NCI-H2171 treated with DMSO at 0.1 percent for 48 hours (cell line): ENCODE measurements around the gene LARGE2.

Experiments used
- DNase-seq: peaks from one replicate; lab custom pipeline; 2025; lab: John Stamatoyannopoulos, UW

The LARGE2 gene

GRCh38 chr11:45922425-45923082 lies at the start of gene LARGE2:
Gene LARGE2, plus strand, starts transcription at chr11:45922656. Its CDS starts 227 bp downstream, at chr11:45922883.
- DNase-seq: peak; percentile 64

- no peak for DNase-seq
These were observed 46.1 kb upstream of the LARGE2 start for GRCh38 chr11:45876401-45876800.

DNA sequence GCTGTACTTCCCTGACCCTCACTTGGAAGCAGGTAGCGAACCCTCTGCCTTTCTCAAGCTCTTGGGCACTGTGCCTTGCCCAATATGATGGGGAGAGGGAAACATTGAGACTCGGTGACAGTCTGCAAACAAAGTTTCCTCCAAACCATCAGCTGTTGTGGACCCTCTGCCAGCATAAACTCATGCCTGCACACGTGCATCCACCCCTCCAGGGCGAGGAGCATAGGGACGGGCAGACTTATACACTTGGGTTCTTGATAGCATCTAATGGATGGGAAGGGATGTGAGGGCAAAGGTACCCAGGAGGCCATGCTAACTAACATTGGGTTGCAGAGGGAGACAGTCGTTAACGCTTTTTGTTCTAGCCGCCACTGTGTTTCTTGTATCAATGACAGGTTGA lies 45.2 kb upstream of the LARGE2 start:
- DNase-seq: no peak

DNA sequence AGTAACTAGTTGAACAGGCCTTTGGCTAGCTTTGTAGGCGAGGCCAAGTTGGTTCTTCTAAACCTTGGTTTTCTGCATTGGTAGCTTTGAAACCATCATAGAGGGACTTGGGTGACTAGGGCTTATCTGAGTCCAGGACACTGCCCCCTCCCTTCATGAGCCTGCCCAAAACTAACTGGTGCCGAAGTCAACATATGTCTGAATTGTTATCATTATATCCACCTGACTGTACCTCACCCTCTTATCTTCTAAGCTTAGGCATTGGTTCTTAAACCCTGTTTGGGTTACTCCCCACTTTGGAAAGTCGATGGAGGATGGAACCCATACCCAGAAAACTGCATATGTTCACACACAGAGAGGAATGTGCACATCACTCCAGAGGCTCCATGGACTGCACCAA lies 44.6 kb upstream of the LARGE2 start:
- DNase-seq: no peak

GRCh38 chr11:45879803-45880686 lies 42.4 kb upstream of the LARGE2 start:
- peak; percentile 72 for DNase-seq

DNA sequence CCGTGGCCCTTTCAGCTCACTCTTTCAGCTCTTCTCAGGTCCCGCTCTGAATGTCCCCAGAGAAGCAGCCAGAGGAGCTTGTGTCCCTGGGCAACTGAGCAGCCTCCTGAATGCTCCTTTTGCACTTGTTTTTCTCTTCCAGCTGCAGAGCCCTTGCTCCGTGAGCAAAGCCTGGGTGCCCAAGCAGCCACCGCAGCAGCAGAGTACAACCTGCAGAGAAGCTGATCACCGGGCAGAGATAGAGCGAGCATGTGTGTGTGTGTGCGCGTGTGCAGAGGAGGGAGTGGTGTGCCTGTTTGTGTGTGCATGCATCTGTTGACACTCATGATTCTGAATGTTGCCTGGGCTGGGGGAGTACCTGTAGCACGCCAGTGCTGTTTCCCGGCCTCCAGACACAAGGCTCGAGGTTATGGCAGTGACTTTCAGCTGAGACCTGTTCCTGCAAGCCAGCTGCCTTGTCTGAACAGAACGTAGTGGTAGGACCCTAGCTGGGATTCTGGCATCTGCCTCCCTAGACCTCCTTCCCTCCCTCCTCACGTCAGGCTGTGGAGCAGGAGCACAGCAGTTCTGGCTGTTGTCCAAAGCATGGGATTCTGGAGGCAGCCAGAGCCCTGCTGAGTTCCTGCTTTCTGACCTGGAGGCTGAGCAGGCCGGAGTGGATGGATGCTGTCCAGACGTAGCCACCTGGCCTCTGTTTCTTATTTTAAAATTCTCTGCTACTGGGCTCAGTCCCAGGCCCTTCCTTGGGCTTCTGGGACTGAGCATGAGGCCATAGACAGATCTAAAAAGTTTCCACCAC lies 41.5 kb upstream of the LARGE2 start:
- peak; percentile 77 for DNase-seq

- no peak for DNase-seq
These were observed 40.6 kb upstream of the LARGE2 start for GRCh38 chr11:45881708-45882368.

DNA sequence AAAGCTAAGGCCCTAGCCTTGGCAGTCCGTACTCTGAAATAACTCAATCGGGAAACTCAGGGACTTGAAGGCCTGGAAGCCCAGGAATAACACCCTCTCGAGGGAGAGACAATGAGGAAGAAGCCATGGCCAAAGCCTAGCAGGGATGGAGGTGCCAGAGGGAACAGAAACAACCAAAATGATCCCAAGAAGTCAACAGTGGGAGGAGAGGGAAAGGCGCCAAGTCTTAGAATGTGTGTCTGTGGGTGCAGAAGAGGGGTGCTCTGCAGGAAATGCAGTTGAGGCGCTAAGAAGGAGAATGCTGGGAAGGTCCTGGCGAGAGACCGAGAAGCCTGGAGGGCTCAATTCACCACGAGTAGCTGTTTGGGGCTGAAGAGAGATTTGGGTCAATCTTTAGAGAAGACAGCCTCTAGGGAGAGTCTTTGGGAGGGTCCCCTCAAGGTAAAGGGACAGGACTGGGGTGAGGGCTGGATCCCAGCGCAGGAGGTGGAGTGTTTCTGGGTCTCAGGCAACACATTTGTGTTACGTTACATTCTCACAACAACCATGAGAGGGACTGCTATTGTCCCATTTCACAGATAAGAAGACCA lies 37.8 kb upstream of the LARGE2 start:
- no peak for DNase-seq

DNA sequence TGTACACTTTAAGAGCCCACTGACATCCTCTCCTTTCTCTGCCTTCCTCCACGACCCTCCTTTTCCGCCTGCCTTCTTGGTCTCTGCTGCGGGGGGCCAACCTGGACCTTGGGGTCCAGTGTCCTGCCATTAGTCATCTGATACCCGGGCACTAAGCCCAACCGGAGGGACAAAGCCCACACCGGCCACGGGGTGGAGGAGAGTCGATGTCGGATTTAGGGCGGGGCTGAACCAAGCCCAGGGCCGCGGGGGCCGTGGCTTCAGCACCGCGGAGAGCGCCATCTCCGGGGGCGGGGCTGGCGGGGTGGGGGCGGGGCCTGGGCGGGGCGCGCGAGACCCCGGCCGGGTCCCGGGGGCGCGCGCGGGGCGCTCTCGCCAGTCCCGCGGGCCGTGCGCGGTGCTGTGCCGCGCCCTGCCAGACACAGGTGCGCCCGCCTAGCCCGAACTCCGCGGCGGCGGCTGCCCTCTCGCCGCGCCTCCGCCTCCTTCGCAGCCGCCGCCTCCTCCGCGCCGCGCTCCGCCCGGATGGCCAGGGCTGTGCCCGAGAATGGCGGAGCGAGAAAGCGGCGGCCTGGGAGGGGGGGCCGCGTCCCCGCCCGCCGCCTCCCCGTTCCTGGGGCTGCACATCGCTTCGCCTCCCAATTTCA lies 37.1 kb upstream of the LARGE2 start, which contains the start of gene MAPK8IP1:
TSS of gene MAPK8IP1 (plus strand) at position 378 of the 647 bp plus-strand sequence. CDS start at position 548, 170 bp downstream.
- DNase-seq: peak; percentile 73

- DNase-seq: peak; percentile 38
These were observed 36.3 kb upstream of the LARGE2 start for GRCh38 chr11:45885921-45886721.

DNA sequence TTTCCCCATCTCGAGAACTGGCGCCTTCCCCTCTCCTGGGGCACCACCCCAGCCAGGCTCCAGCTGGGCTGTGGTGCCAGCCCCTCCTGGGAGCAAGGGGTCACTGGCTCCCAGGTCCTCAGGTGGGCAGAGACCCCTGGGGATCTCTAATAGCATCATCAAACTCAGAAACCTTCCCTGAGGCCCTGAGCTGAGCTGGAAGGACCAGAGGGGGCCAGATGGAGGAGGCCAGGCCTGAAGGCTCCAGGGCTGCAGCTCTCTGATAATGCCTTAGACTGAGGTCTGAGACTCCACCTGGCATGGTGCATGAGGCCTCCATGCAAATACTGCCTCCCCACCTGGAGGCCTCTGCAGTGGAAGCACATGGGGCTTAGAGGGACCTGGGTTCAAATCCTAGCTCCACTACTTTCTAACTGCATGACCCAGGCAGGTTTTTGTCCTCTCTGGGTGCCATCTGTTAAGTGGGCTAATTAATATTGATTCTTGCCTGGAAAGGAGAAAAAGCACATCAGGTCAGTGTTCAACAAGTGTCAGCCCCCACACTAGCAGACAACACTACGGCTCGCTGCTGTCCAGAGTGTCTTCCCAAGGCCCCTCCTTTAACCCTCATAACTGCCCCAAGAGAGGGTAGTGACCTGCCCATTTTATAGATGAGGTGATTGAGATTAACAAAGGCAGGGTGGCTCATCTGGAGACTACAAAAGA lies 35.5 kb upstream of the LARGE2 start:
- peak; percentile 16 for DNase-seq

DNA sequence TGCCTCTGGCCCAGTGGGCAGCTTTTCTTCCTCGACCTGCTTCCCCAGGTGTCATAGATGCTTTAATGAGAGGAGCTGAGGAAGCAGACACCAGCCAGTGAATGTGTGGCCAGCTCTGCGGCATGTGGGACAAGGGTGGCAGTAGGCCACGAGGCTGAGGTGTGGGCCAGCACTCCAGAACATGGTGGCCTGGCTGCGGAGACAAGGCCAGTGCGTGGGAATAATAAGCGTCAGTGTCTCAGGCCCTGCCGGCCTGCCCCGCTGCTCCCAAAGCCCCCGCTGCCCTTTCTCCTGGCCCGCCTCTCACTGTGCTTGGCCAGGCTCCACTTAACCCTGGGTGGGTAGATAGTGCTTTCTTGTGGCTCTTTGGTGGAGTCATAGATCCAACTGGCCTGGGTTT lies 34.9 kb upstream of the LARGE2 start:
- no peak for DNase-seq

GRCh38 chr11:45889555-45889954 lies 32.9 kb upstream of the LARGE2 start:
- DNase-seq: no peak

- DNase-seq: no peak
These were observed 32.5 kb upstream of the LARGE2 start for GRCh38 chr11:45889966-45890365.

GRCh38 chr11:45890886-45891550 lies 31.4 kb upstream of the LARGE2 start:
- no peak for DNase-seq

GRCh38 chr11:45892856-45893255 lies 29.6 kb upstream of the LARGE2 start:
- no peak for DNase-seq

GRCh38 chr11:45894555-45895247 lies 27.8 kb upstream of the LARGE2 start:
- DNase-seq: no peak

- DNase-seq: no peak
These were observed 26.8 kb upstream of the LARGE2 start for GRCh38 chr11:45895553-45896259.
